Left ventricle myocardium inferior (tissue), 1 donor: Measurements from ENCODE around the gene STIM1. TPM values are rescaled to one million over a fixed set of nuclear protein-coding genes. Genes with fewer than 3 reads are reported as not detected.

Experiments used
- DNase-seq: peaks from one replicate; pipeline ENCODE4 v3.0.0-alpha.2; 2020
- H3K27ac ChIP-seq: fragments of 200-600 bp; replicated peaks from 2 replicates; pipeline ENCODE4 v1.8.0; 2021
- H3K27me3 ChIP-seq: fragments of 200-600 bp; 2 replicates; pipeline ENCODE4 v1.8.0; 2021; ENCODE audit warnings: low read depth
- H3K36me3 ChIP-seq: fragments of 200-600 bp; 2 replicates; pipeline ENCODE4 v1.8.0; 2021
- H3K4me1 ChIP-seq: fragments of 200-600 bp; 2 replicates; pipeline ENCODE4 v1.8.0; 2021
- H3K4me3 ChIP-seq: fragments of 200-600 bp; 2 replicates; pipeline ENCODE4 v1.8.0; 2021; ENCODE audit warnings: mild to moderate bottlenecking, moderate library complexity
- H3K9me3 ChIP-seq: fragments of 200-600 bp; replicated peaks from 2 replicates; pipeline ENCODE4 v1.8.0; 2021
- intact Hi-C: fragments of 100-400 bp; cut with micrococcal nuclease; formaldehyde crosslinking; loops from one replicate; pipeline ENCODE4 v1.11.0; 2022
- total RNA-seq: library from RNA; stranded (reverse); fragmentation: NEBNext Ultra II Directional; extraction: Animal tissue kit (Norgen Biotek cat#: 25700); gene quantifications from one replicate; pipeline ENCODE4 v1.2.1, GENCODE V29; 2021
- TF ChIP-seq, protein P1 (sequence below): fragments of 200-600 bp; IDR thresholded peaks from 2 replicates; pipeline ENCODE4 v1.8.0; 2021; ENCODE audit warnings: antibody characterized with exemption, mild to moderate bottlenecking, borderline replicate concordance
- donor health status: DM: no; HTN: yes; CAD: no; lungs with severe emphysema.

Gene STIM1
- total RNA-seq, 1 donor from 2014 or later = 32.0 TPM

- Histone ChIP-seq H3K9me3 (no peaks in the 10 kb centered on the region), H3K36me3 (no peaks in the 10 kb centered on the region), H3K27ac (no peak overlapping the region), H3K4me3 (no peak overlapping the region), H3K27me3 (peaks cover 42% of the 10 kb centered on the region), H3K4me1 (peaks cover 39% of the 10 kb centered on the region)
- TF ChIP-seq, protein P1, sequence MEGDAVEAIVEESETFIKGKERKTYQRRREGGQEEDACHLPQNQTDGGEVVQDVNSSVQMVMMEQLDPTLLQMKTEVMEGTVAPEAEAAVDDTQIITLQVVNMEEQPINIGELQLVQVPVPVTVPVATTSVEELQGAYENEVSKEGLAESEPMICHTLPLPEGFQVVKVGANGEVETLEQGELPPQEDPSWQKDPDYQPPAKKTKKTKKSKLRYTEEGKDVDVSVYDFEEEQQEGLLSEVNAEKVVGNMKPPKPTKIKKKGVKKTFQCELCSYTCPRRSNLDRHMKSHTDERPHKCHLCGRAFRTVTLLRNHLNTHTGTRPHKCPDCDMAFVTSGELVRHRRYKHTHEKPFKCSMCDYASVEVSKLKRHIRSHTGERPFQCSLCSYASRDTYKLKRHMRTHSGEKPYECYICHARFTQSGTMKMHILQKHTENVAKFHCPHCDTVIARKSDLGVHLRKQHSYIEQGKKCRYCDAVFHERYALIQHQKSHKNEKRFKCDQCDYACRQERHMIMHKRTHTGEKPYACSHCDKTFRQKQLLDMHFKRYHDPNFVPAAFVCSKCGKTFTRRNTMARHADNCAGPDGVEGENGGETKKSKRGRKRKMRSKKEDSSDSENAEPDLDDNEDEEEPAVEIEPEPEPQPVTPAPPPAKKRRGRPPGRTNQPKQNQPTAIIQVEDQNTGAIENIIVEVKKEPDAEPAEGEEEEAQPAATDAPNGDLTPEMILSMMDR = no peak
- no peak for DNase-seq
- intact Hi-C loops = no loop called here
These were observed 50.7 kb downstream of the STIM1 start for GRCh38 chr11:3906166-3906565.

- H3K4me1 ChIP-seq = peaks cover 33% of the 10 kb centered on the region
- peaks cover 29% of the 10 kb centered on the region for H3K27me3 ChIP-seq
- no peak overlapping the region for H3K27ac ChIP-seq
- no peak overlapping the region for H3K4me3 ChIP-seq
- H3K36me3 ChIP-seq = no peaks in the 10 kb centered on the region
- TF ChIP-seq, protein P1 = no peak
- DNase-seq = no peak
- intact Hi-C loops = no loop called here
- H3K9me3 ChIP-seq = no peaks in the 10 kb centered on the region
These were observed 52.1 kb downstream of the STIM1 start for GRCh38 chr11:3907590-3907989.

- peaks cover 14% of the 10 kb centered on the region for H3K27me3 ChIP-seq
- H3K27ac ChIP-seq = no peak overlapping the region
- no peaks in the 10 kb centered on the region for H3K9me3 ChIP-seq
- intact Hi-C loops = no loop called here
- peaks cover 11% of the 10 kb centered on the region for H3K4me1 ChIP-seq
- no peaks in the 10 kb centered on the region for H3K36me3 ChIP-seq
- DNase-seq = no peak
- no peak overlapping the region for H3K4me3 ChIP-seq
- TF ChIP-seq, protein P1 = no peak
These were observed 54.4 kb downstream of the STIM1 start for GRCh38 chr11:3909901-3910300.

GRCh38 chr11:3911908-3912505 is 56.5 kb downstream of the STIM1 start:
- peaks cover 6% of the 10 kb centered on the region for H3K27me3 ChIP-seq
- no peak overlapping the region for H3K4me3 ChIP-seq
- TF ChIP-seq, protein P1 = no peak
- H3K36me3 ChIP-seq = no peaks in the 10 kb centered on the region
- H3K9me3 ChIP-seq = no peaks in the 10 kb centered on the region
- H3K27ac ChIP-seq = no peak overlapping the region
- no peaks in the 10 kb centered on the region for H3K4me1 ChIP-seq
- DNase-seq = no peak
- intact Hi-C loops = no loop called here

- Histone ChIP-seq H3K36me3 (no peaks in the 10 kb centered on the region), H3K27ac (no peak overlapping the region), H3K27me3 (peaks cover 6% of the 10 kb centered on the region), H3K4me3 (no peak overlapping the region), H3K4me1 (no peaks in the 10 kb centered on the region), H3K9me3 (no peaks in the 10 kb centered on the region)
- TF ChIP-seq, protein P1 = no peak
- DNase-seq = no peak
- intact Hi-C loops = no loop called here
These were observed 58.5 kb downstream of the STIM1 start for GRCh38 chr11:3913921-3914320.
